BE2C (cell line): ENCODE results near the gene CCDC30.

Source experiments
- DNase-seq: peaks from one replicate; pipeline ENCODE4 v3.0.0-alpha.2; 2020
- H3K27me3 ChIP-seq: fragments of 250-450 bp; sonication (Bioruptor Pico); 2 replicates; pipeline ENCODE4 v1.5.1; 2020; ENCODE audit warnings: mild to moderate bottlenecking
- H3K36me3 ChIP-seq: fragments of 250-450 bp; sonication (Bioruptor Pico); 2 replicates; pipeline ENCODE4 v1.5.1; 2020; ENCODE audit warnings: mild to moderate bottlenecking
- H3K4me1 ChIP-seq: fragments of 250-450 bp; sonication (Bioruptor Pico); 2 replicates; pipeline ENCODE4 v1.5.1; 2020
- H3K4me3 ChIP-seq: 2 replicates; pipeline ENCODE4 v1.5.1; 2011; ENCODE audit warnings: low read depth, low read length
- H3K9me3 ChIP-seq: fragments of 250-450 bp; sonication (Bioruptor Pico); 2 replicates; pipeline ENCODE4 v1.5.1; 2020
- TF ChIP-seq, protein P1 (sequence below): IDR thresholded peaks from 2 replicates; pipeline ENCODE4 v1.5.1; 2012; ENCODE audit warnings: mild to moderate bottlenecking, low read depth, low read length

CCDC30 gene

DNA sequence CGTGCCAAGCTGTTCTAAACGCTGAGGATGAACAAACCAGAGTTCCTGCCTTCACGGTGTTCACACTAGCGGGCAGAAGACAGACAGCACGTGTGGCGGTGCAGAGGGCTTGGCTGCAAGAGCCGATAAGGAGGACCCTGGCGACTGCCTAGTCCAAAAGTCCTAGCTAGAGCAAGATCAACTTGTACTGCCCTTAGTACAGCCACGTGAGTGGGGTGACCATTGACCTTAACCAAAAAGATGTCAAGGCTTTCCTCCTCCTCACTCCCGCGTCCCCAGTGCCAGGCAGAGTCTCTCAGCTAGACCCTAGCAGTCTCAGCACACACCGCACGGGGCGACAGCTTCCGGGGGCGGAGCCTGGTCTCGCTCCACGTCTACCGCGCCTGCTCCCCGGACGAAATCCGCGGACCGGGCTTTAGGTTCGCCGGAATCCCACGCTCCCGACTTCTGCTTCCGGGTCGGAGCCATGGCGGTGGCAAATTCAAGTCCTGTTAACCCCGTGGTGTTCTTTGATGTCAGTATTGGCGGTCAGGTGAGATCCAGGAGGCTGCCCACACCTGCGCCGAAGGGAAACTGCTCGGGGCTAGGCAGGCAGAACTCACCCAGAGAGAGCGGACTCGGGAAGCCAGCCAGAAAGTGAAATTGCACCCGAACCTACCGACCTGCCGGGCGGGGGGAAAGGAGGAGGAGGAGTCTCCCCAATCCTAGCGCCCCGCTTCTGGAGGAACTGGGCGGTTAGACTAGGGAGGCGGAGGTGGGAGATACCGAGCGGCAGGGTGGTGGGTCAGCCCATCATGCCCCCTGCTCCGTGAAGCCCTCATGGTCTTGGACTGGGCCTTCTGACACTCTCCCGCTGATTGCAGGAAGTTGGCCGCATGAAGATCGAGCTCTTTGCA lies 195.1 kb downstream of the CCDC30 start, which contains the start of gene PPIH:
Gene PPIH (plus strand): TSS at position 443 of the 896 bp plus-strand sequence. CDS start 24 bp downstream, at position 467.
- peaks cover 6% of the 10 kb centered on the region; the same call in 1 of the 2 replicates for H3K36me3 ChIP-seq
- H3K4me1 ChIP-seq: no peaks in the 10 kb centered on the region
- H3K4me3 ChIP-seq: peak within 1 kb of the TSS; percentile 87
- H3K27me3 ChIP-seq: no peaks in the 10 kb centered on the region
- TF ChIP-seq, protein P1, sequence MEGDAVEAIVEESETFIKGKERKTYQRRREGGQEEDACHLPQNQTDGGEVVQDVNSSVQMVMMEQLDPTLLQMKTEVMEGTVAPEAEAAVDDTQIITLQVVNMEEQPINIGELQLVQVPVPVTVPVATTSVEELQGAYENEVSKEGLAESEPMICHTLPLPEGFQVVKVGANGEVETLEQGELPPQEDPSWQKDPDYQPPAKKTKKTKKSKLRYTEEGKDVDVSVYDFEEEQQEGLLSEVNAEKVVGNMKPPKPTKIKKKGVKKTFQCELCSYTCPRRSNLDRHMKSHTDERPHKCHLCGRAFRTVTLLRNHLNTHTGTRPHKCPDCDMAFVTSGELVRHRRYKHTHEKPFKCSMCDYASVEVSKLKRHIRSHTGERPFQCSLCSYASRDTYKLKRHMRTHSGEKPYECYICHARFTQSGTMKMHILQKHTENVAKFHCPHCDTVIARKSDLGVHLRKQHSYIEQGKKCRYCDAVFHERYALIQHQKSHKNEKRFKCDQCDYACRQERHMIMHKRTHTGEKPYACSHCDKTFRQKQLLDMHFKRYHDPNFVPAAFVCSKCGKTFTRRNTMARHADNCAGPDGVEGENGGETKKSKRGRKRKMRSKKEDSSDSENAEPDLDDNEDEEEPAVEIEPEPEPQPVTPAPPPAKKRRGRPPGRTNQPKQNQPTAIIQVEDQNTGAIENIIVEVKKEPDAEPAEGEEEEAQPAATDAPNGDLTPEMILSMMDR: no peak
- DNase-seq: peak; percentile 89
- H3K9me3 ChIP-seq: no peaks in the 10 kb centered on the region

GRCh38 chr1:42658877-42659337 lies 195.8 kb downstream of the CCDC30 start:
- Histone ChIP-seq H3K4me1 (no peaks in the 10 kb centered on the region), H3K9me3 (no peaks in the 10 kb centered on the region), H3K36me3 (peaks cover 6% of the 10 kb centered on the region; the same call in 1 of the 2 replicates), H3K4me3 (peak overlapping the region; percentile 87), H3K27me3 (no peaks in the 10 kb centered on the region)
- no peak for DNase-seq
- TF ChIP-seq, protein P1: no peak

- Histone ChIP-seq H3K4me1 (no peaks in the 10 kb centered on the region), H3K36me3 (peaks cover 13% of the 10 kb centered on the region), H3K27me3 (no peaks in the 10 kb centered on the region), H3K4me3 (no peak overlapping the region), H3K9me3 (no peaks in the 10 kb centered on the region)
- TF ChIP-seq, protein P1: no peak
- DNase-seq: no peak
Measured at GRCh38 chr1:42660907-42661500, 197.9 kb downstream of the CCDC30 start.

GRCh38 chr1:42669936-42670335 lies 206.8 kb downstream of the CCDC30 start:
- Histone ChIP-seq H3K36me3 (peaks cover 1% of the 10 kb centered on the region; the same call in 1 of the 2 replicates), H3K4me1 (no peaks in the 10 kb centered on the region)
- TF ChIP-seq, protein P1: no peak

DNA sequence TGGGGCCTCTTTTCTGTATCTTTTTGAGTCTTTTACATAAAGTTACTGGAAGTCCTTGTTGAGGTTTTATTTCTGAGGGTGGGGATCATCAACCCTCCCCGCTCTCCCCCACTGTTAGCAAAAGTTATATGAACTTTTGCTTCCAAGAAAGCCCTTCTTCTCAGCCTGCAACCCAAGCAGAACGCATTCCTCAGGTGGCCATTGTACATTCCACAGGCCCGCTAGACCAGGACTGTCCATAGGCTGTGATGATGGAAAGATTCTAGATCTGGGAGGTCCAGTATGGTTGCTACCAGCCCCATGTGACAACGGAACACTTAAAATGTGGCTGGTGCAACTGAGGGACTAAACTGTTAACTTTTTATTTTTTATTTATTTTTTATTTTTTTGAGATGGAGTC lies 207.3 kb downstream of the CCDC30 start:
- H3K36me3 ChIP-seq: no peaks in the 10 kb centered on the region; the same call in 1 of the 2 replicates
- H3K4me3 ChIP-seq: no peak overlapping the region
- H3K27me3 ChIP-seq: no peaks in the 10 kb centered on the region
- H3K4me1 ChIP-seq: no peaks in the 10 kb centered on the region
- TF ChIP-seq, protein P1: no peak
- DNase-seq: no peak
- no peaks in the 10 kb centered on the region for H3K9me3 ChIP-seq

More at GRCh38 chr1:42669936-42670335, 206.8 kb downstream of the CCDC30 start:
- Histone ChIP-seq H3K9me3 (no peaks in the 10 kb centered on the region), H3K4me3 (no peak overlapping the region), H3K27me3 (no peaks in the 10 kb centered on the region)
- DNase-seq: no peak
